A673 (cell line): ENCODE measurements around the gene FKRP. TPM values are rescaled to one million over a fixed set of nuclear protein-coding genes. Genes with fewer than 3 reads are reported as not detected.

Experiments
- BruUV-seq: library from RNA; stranded (reverse); fragments of 400-500 nt; replicated peaks from 2 replicates; lab custom pipeline; 2021; lab: Mats Ljungman, UMichigan
- CTCF ChIA-PET: fragments of 300-600 bp; sonication (Branson Sonifier 250); formaldehyde crosslinking; loops from one replicate; lab custom pipeline; 2022; ENCODE audit warnings: antibody characterized with exemption; lab: Charles Lee
- POLR2A ChIA-PET: fragments of 300-600 bp; sonication (Branson Sonifier 250); formaldehyde crosslinking; loops from one replicate; lab custom pipeline; 2022; ENCODE audit warnings: antibody characterized with exemption; ENCODE audit not compliant: low non-redundant PET; lab: Charles Lee
- DNase-seq: peaks from one replicate; pipeline ENCODE4 v3.0.0-alpha.2; 2015; ENCODE audit warnings: low spot score
- H3K27ac ChIP-seq: fragments of 200-600 bp; sonication (generic); 2 replicates; pipeline ENCODE4 v1.5.1; 2016; ENCODE audit warnings: mixed run types, low read depth, mild to moderate bottlenecking, mixed read lengths, antibody characterized with exemption, low read length; ENCODE audit not compliant: poor library complexity, severe bottlenecking
- H3K27me3 ChIP-seq: fragments of 200-600 bp; sonication (generic); replicated peaks from 2 replicates; pipeline ENCODE4 v1.6.1; 2017; ENCODE audit warnings: mixed run types, low read depth, mild to moderate bottlenecking, mixed read lengths, antibody characterized with exemption, low read length; ENCODE audit not compliant: insufficient read depth, poor library complexity
- H3K36me3 ChIP-seq: fragments of 200-600 bp; sonication (generic); 2 replicates; pipeline ENCODE4 v1.6.1; 2016; ENCODE audit warnings: mixed run types, mild to moderate bottlenecking, mixed read lengths, antibody characterized with exemption, low read length; ENCODE audit not compliant: insufficient read depth, poor library complexity, severe bottlenecking
- H3K4me1 ChIP-seq: fragments of 200-600 bp; sonication (generic); 2 replicates; pipeline ENCODE4 v1.6.1; 2017; ENCODE audit warnings: mixed run types, mild to moderate bottlenecking, mixed read lengths, antibody characterized with exemption, low read length; ENCODE audit not compliant: insufficient read depth, poor library complexity, severe bottlenecking
- H3K4me3 ChIP-seq: fragments of 200-600 bp; sonication (generic); 2 replicates; pipeline ENCODE4 v1.5.1; 2016; ENCODE audit warnings: low read depth, mixed run types, mild to moderate bottlenecking, mixed read lengths, low read length; ENCODE audit not compliant: poor library complexity, severe bottlenecking
- H3K9me3 ChIP-seq: fragments of 200-600 bp; sonication (generic); 2 replicates; pipeline ENCODE4 v1.6.1; 2016; ENCODE audit warnings: mixed run types, low read depth, mild to moderate bottlenecking, mixed read lengths, antibody characterized with exemption, low read length; ENCODE audit not compliant: poor library complexity, severe bottlenecking
- EZH2 ChIP-seq: fragments of 200-600 bp; sonication (generic); IDR thresholded peaks from 2 replicates; pipeline ENCODE4 v1.6.1; 2017; ENCODE audit warnings: borderline replicate concordance, low read depth, mild to moderate bottlenecking, mixed read lengths, antibody characterized with exemption, low read length; ENCODE audit not compliant: poor library complexity, severe bottlenecking
- intact Hi-C: fragments of 100-400 bp; cut with micrococcal nuclease; formaldehyde crosslinking; loops from one replicate; pipeline ENCODE4 v1.10.0; 2022; ENCODE audit not compliant: unreplicated experiment
- total RNA-seq: library from RNA; stranded (reverse); gene quantifications from 2 replicates; pipeline ENCODE4 v1.2.3, GENCODE V29; 2021
- TF ChIP-seq, protein P1 (sequence below): fragments of 300-800, 200-600 bp; sonication (generic); conservative IDR thresholded peaks from 2 replicates; pipeline ENCODE4 v1.5.1; 2017; ENCODE audit warnings: low read depth, mild to moderate bottlenecking, antibody characterized with exemption, low read length, moderate library complexity, mixed read lengths

FKRP gene
- total RNA-seq, 1 experiment from 2014 or later: 23.6 TPM

DNA sequence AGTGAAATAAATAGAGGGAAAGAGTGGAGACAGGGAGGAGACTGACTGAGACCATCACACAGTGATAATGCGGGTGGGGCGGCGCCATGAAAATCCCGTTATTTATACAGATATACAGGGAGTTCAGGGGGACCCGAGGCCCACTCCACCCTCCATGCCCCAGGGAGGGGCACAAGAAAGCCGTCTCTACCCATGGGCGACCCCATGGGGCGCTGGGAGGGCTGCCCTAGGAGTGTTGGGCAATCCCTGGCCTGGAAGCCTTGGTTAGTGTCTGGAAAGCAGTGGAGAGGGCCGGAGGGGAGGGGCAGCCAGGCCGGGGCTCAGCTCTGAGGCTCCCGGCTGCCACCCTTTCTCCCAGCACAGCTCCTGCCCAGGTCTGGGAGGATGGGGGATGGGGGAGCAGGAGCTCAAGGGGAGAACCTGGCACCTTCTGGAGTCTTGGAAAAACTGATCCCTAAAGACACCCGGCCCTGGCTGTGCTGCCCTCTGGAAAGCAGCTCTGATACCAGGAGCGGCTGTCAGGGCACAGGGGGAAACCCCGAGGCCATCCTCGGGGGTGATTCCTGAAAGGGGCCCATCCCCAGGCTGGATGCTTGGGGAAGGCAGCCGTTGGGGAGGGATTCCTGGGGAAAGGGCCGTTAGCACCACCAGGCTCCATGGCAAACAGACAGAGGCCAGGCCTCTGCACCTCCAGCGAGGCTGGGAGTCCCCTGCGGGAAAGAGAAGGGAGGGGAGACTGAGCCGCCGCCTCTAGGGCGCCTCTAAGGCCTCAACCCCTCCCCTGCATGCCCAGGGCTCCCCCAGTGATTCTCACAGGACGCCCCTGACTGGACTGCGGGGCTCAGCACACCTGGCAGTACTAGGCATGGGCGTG is 26.0 kb upstream of the FKRP start:
- intact Hi-C loops: no loop called here
- peaks cover 41% of the 10 kb centered on the region for H3K36me3 ChIP-seq
- CTCF ChIA-PET: no interaction called here
- POLR2A ChIA-PET: no interaction called here
- BruUV-seq: TSS peak; percentile 60
- no peak for TF ChIP-seq EZH2
- TF ChIP-seq, protein P1, sequence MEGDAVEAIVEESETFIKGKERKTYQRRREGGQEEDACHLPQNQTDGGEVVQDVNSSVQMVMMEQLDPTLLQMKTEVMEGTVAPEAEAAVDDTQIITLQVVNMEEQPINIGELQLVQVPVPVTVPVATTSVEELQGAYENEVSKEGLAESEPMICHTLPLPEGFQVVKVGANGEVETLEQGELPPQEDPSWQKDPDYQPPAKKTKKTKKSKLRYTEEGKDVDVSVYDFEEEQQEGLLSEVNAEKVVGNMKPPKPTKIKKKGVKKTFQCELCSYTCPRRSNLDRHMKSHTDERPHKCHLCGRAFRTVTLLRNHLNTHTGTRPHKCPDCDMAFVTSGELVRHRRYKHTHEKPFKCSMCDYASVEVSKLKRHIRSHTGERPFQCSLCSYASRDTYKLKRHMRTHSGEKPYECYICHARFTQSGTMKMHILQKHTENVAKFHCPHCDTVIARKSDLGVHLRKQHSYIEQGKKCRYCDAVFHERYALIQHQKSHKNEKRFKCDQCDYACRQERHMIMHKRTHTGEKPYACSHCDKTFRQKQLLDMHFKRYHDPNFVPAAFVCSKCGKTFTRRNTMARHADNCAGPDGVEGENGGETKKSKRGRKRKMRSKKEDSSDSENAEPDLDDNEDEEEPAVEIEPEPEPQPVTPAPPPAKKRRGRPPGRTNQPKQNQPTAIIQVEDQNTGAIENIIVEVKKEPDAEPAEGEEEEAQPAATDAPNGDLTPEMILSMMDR: no peak
- peaks cover 17% of the 10 kb centered on the region for H3K4me1 ChIP-seq
- H3K27me3 ChIP-seq: no peaks in the 10 kb centered on the region
- H3K27ac ChIP-seq: no peak overlapping the region
- DNase-seq: no peak
- H3K9me3 ChIP-seq: no peaks in the 10 kb centered on the region
- no peak overlapping the region for H3K4me3 ChIP-seq

DNA sequence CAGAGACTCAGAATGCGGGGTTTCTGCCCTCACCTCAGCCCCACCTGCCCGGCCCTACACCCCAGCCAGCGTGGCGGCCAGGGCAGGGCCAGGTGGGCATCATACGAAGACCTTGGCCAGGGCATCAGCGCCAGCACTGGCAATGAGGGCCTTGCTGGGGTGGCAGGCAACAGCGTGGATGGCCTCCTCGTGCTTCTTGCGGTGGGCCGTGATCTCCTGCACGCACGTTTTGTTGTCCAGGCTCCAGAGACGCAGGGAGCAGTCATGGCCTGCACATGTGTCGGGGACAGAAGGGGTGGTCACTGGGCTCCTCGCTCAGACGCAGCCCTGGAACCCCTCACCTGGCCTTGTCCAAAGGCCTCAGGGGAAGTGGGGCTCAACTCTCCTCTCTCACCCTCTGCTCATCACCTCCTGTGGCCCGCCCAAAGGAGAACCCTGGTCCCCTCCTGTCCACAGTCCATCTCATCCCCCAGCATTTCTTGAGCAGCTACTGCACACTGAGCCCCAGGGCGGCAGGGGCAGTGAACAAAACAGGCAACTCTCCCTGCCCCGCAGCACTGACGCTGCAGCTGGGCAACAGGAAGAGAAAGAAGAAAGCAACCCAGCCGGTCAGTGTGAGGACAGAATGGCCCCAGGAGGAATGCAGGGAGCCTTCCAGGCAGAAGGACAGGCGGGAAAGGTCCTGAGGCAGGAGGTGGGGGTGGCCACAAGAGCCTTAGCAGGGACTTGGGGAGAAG is 25.2 kb upstream of the FKRP start:
- Histone ChIP-seq H3K4me1 (peaks cover 9% of the 10 kb centered on the region), H3K9me3 (no peaks in the 10 kb centered on the region), H3K36me3 (peaks cover 49% of the 10 kb centered on the region), H3K4me3 (no peak overlapping the region), H3K27ac (no peak overlapping the region), H3K27me3 (no peaks in the 10 kb centered on the region)
- ChIA-PET POLR2A (no interaction called here), CTCF (no interaction called here)
- TF ChIP-seq EZH2: no peak
- TF ChIP-seq, protein P1: no peak
- intact Hi-C loops: no loop called here
- no TSS peak for BruUV-seq
- DNase-seq: no peak

DNA sequence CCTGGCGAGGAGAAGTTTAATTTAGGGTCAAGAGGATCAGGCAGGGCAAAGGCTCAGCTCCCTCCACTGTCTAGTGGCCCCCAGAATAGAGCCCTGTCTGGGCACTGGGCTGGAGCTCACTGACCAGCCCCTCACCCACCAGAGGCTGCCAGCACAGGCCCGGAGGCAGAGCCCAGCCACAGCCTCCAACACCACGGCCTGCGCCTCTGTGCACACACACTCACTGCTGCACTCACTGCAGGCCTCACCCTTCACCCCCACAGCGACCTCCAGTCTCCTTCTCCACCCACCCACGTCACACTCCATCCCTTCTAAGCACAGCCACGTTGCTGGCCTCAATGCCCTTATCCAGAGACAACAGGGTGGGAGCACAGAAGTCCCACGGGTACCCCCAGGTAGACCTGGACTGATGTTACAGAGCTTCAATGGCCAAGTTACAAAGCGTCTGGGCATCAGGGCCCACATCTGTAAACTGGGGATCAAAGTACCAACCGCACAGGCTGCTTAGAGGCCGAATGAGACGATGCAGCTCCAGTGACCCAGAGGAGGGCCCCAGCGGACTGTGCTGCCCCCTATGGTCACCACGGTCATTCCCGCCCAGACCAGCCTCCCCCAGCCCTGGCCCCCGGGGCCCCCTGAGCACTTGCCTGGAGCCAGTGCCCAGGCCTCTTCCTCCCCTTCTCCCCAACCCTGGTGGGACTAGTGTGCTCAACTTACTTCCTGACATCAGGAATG is 24.4 kb upstream of the FKRP start:
- CTCF ChIA-PET: no interaction called here
- intact Hi-C loops: no loop called here
- POLR2A ChIA-PET: no interaction called here
- BruUV-seq: no TSS peak
- no peaks in the 10 kb centered on the region for H3K27me3 ChIP-seq
- DNase-seq: no peak
- no peaks in the 10 kb centered on the region for H3K9me3 ChIP-seq
- H3K36me3 ChIP-seq: peaks cover 56% of the 10 kb centered on the region
- no peak overlapping the region for H3K4me3 ChIP-seq
- TF ChIP-seq EZH2: no peak
- TF ChIP-seq, protein P1: no peak
- no peak overlapping the region for H3K27ac ChIP-seq
- H3K4me1 ChIP-seq: peaks cover 5% of the 10 kb centered on the region
